ENCODE data around the gene THBD. TPM values are rescaled to one million over a fixed set of nuclear protein-coding genes. Genes with fewer than 3 reads are reported as not detected.

The THBD gene
- total RNA-seq, 1 donor from 2014 or later = 22.7 TPM

DNA sequence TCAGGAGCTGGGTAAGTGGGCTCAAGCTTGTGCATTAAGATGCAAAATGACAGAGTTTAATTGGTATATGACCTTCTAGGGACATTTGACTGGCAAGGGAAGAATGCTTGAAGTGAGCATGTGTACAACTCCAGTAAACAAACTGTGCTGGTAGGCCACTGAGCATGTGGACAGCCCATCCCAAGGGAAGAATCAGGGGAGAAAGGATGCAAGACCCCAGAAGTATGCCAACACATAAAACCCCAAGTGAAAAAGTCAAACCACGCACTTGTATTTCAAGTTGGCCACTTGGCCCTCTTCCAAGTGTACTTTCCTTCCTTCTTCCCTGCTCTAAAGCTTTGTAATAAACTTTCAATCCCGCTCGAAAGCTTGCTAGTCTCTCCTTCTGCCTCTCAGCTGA, 10.4 kb upstream of the THBD start:
- peaks cover 15% of the 10 kb centered on the region for H3K4me1 Mint-ChIP-seq (ENCODE audit: low read depth, unreplicated experiment)
- no peak overlapping the region for H3K4me2 ChIP-seq (ENCODE audit: low read length)

DNA sequence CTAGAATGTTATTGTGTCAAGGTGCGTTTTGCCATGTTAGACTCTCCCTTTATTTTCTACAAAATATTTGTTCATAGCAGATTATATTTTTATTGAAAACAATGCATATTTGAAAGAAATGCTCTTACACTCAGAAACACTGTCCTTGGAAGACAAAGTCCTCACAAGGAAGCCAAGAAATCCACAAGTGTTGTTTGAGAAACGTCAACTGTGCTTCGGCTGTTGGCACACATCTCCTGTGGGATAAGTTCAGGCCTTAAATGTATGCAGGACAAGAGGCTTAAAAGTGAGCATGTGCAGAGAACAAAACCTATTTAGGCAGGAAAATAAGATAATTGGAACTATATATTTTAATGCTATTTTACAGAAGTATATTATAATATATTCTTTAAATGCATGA, 9.5 kb upstream of the THBD start:
- DNase-seq (ENCODE audit: low read depth) (no peak), FAIRE-seq (no peak)
- Histone ChIP-seq H3K79me2 (ENCODE audit: insufficient read depth, low read length) (no peaks in the 10 kb centered on the region), H3K4me1 (ENCODE audit: insufficient read depth, low read length) (peaks cover 13% of the 10 kb centered on the region), H3K4me3 (ENCODE audit: insufficient read depth, low read depth, low read length) (no peak overlapping the region), H3K27me3 (ENCODE audit: insufficient read depth, low read length) (peaks cover 3% of the 10 kb centered on the region), H4K20me1 (ENCODE audit: insufficient read depth, low read length) (no peaks in the 10 kb centered on the region), H3K9ac (ENCODE audit: low read length) (no peak overlapping the region), H3K9me3 (ENCODE audit: insufficient read depth, low read depth, low read length) (no peaks in the 10 kb centered on the region), H2AFZ (ENCODE audit: low read depth, low read length) (no peak overlapping the region), H3K36me3 (ENCODE audit: insufficient read depth, low read length) (no peaks in the 10 kb centered on the region), H3K27ac (ENCODE audit: low read depth, low read length) (no peak overlapping the region), H3K4me2 (ENCODE audit: low read length) (no peak overlapping the region)
- Mint-ChIP-seq H3K27ac (ENCODE audit: unreplicated experiment) (no peak overlapping the region), H3K4me1 (ENCODE audit: low read depth, unreplicated experiment) (peaks cover 15% of the 10 kb centered on the region), H3K4me3 (ENCODE audit: unreplicated experiment) (no peak overlapping the region), H3K36me3 (ENCODE audit: low read depth, unreplicated experiment) (no peaks in the 10 kb centered on the region), H3K9me3 (ENCODE audit: unreplicated experiment) (no peaks in the 10 kb centered on the region), H3K27me3 (ENCODE audit: low read depth, unreplicated experiment) (peaks cover 4% of the 10 kb centered on the region)
- TF ChIP-seq, protein P1, sequence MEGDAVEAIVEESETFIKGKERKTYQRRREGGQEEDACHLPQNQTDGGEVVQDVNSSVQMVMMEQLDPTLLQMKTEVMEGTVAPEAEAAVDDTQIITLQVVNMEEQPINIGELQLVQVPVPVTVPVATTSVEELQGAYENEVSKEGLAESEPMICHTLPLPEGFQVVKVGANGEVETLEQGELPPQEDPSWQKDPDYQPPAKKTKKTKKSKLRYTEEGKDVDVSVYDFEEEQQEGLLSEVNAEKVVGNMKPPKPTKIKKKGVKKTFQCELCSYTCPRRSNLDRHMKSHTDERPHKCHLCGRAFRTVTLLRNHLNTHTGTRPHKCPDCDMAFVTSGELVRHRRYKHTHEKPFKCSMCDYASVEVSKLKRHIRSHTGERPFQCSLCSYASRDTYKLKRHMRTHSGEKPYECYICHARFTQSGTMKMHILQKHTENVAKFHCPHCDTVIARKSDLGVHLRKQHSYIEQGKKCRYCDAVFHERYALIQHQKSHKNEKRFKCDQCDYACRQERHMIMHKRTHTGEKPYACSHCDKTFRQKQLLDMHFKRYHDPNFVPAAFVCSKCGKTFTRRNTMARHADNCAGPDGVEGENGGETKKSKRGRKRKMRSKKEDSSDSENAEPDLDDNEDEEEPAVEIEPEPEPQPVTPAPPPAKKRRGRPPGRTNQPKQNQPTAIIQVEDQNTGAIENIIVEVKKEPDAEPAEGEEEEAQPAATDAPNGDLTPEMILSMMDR (IDR thresholded peaks at IDR 0.05; ENCODE audit: insufficient read depth, low read depth, low read length) = no peak
- TF ChIP-seq EZH2 (IDR thresholded peaks at IDR 0.05; ENCODE audit: insufficient read depth, low read length) = no peak

More for the DNA sequence above, 10.4 kb upstream of the THBD start:
- no peak overlapping the region for H3K27ac Mint-ChIP-seq (ENCODE audit: unreplicated experiment)
- no peaks in the 10 kb centered on the region for H3K9me3 Mint-ChIP-seq (ENCODE audit: unreplicated experiment)
- Histone ChIP-seq H2AFZ (ENCODE audit: low read depth, low read length) (no peak overlapping the region), H3K27me3 (ENCODE audit: insufficient read depth, low read length) (peaks cover 3% of the 10 kb centered on the region), H3K79me2 (ENCODE audit: insufficient read depth, low read length) (no peaks in the 10 kb centered on the region), H3K4me1 (ENCODE audit: insufficient read depth, low read length) (peaks cover 13% of the 10 kb centered on the region), H3K9me3 (ENCODE audit: insufficient read depth, low read depth, low read length) (no peaks in the 10 kb centered on the region), H4K20me1 (ENCODE audit: insufficient read depth, low read length) (no peaks in the 10 kb centered on the region), H3K4me3 (ENCODE audit: insufficient read depth, low read depth, low read length) (no peak overlapping the region), H3K27ac (ENCODE audit: low read depth, low read length) (no peak overlapping the region), H3K9ac (ENCODE audit: low read length) (no peak overlapping the region), H3K36me3 (ENCODE audit: insufficient read depth, low read length) (no peaks in the 10 kb centered on the region)
- H3K27me3 Mint-ChIP-seq (ENCODE audit: low read depth, unreplicated experiment) = no peaks in the 10 kb centered on the region
- no peak for TF ChIP-seq EZH2 (IDR thresholded peaks at IDR 0.05; ENCODE audit: insufficient read depth, low read length)
- TF ChIP-seq, protein P1 (IDR thresholded peaks at IDR 0.05; ENCODE audit: insufficient read depth, low read depth, low read length) = no peak
- no peaks in the 10 kb centered on the region for H3K36me3 Mint-ChIP-seq (ENCODE audit: low read depth, unreplicated experiment)
- no peak for FAIRE-seq
- no peak for DNase-seq (ENCODE audit: low read depth)
- no peak overlapping the region for H3K4me3 Mint-ChIP-seq (ENCODE audit: unreplicated experiment)

DNA sequence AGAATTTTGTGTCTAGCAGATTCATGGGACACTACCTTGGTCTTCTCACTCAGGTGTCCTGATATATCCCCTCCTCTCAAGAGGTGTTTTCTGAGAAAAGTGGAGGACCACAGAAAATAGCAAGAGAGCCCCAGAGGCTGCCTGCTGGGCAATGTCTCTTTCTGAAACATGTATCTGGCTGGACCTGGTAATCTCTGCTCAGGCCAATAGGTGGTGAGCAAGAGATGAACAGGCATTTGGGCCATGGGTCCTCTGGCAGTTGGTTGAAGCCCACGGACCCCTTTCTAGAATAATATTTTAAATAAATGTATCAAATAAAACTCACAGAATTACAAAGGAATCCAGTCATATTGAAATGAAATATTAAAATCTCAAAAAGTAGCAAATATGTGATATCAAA, 8.8 kb upstream of the THBD start:
- no peaks in the 10 kb centered on the region for H3K79me2 ChIP-seq (ENCODE audit: insufficient read depth, low read length)
- DNase-seq (ENCODE audit: low read depth) (no peak), FAIRE-seq (no peak)
- H3K4me1 ChIP-seq (ENCODE audit: insufficient read depth, low read length) = peaks cover 13% of the 10 kb centered on the region
- peaks cover 9% of the 10 kb centered on the region for H3K27me3 Mint-ChIP-seq (ENCODE audit: low read depth, unreplicated experiment)
- no peaks in the 10 kb centered on the region for H3K36me3 Mint-ChIP-seq (ENCODE audit: low read depth, unreplicated experiment)
- no peak for TF ChIP-seq EZH2 (IDR thresholded peaks at IDR 0.05; ENCODE audit: insufficient read depth, low read length)
- TF ChIP-seq, protein P1 (IDR thresholded peaks at IDR 0.05; ENCODE audit: insufficient read depth, low read depth, low read length) = no peak
- no peak overlapping the region for H3K9ac ChIP-seq (ENCODE audit: low read length)
- no peak overlapping the region for H3K4me3 ChIP-seq (ENCODE audit: insufficient read depth, low read depth, low read length)
- no peaks in the 10 kb centered on the region for H3K9me3 ChIP-seq (ENCODE audit: insufficient read depth, low read depth, low read length)
- H3K4me3 Mint-ChIP-seq (ENCODE audit: unreplicated experiment) = no peak overlapping the region
- no peak overlapping the region for H3K27ac Mint-ChIP-seq (ENCODE audit: unreplicated experiment)
- no peak overlapping the region for H2AFZ ChIP-seq (ENCODE audit: low read depth, low read length)
- H3K36me3 ChIP-seq (ENCODE audit: insufficient read depth, low read length) = no peaks in the 10 kb centered on the region
- peaks cover 3% of the 10 kb centered on the region for H3K27me3 ChIP-seq (ENCODE audit: insufficient read depth, low read length)
- no peak overlapping the region for H3K4me2 ChIP-seq (ENCODE audit: low read length)
- H4K20me1 ChIP-seq (ENCODE audit: insufficient read depth, low read length) = no peaks in the 10 kb centered on the region
- H3K27ac ChIP-seq (ENCODE audit: low read depth, low read length) = no peak overlapping the region
- H3K9me3 Mint-ChIP-seq (ENCODE audit: unreplicated experiment) = no peaks in the 10 kb centered on the region
- H3K4me1 Mint-ChIP-seq (ENCODE audit: low read depth, unreplicated experiment) = peaks cover 13% of the 10 kb centered on the region
